B cell (primary cell): ENCODE measurements around the gene ZNF585A. TPM values are rescaled to one million over a fixed set of nuclear protein-coding genes. Genes with fewer than 3 reads are reported as not detected.

Source experiments
- ATAC-seq: fragments of 200-7000 bp; cut with Tn5 transposase; one replicate; pipeline ENCODE4 v1.10.0; 2021; ENCODE audit warnings: low read depth, mild to moderate bottlenecking, moderate number of reproducible peaks, moderate library complexity
- CTCF ChIA-PET: fragments of 350-600 bp; sonication (Branson Sonifier 250); formaldehyde crosslinking; loops from one replicate; lab custom pipeline; 2021; ENCODE audit warnings: antibody characterized with exemption, inconsistent platforms; lab: Charles Lee
- POLR2A ChIA-PET: fragments of 350-600 bp; sonication (Branson Sonifier 250); formaldehyde crosslinking; loops from one replicate; lab custom pipeline; 2021; ENCODE audit warnings: antibody characterized with exemption; lab: Charles Lee
- DNase-seq: peaks from one replicate; pipeline ENCODE4 v3.0.0; 2013
- H2AFZ ChIP-seq: 2 replicates; pipeline ENCODE4 v1.6.1; 2012; ENCODE audit warnings: mild to moderate bottlenecking, low read depth, low read length; ENCODE audit not compliant: insufficient read depth, poor library complexity, severe bottlenecking
- H3K27ac ChIP-seq, 2 donors: 1 replicate in 1 of 2; 2 replicates in 1 of 2; pipeline ENCODE4 v1.5.1; 2012 to 2013; ENCODE audit warnings: low read length in 2 of 2, mild to moderate bottlenecking in 2 of 2, moderate library complexity in 1 of 2
- H3K27me3 ChIP-seq, 4 experiments: fragments of 200-600 bp in 1 of 4; sonication (generic) in 1 of 4; replicated peaks in 1 of 4; 1 replicate in 2 of 4; 2 replicates in 2 of 4; pipeline versions ENCODE4 v1.6.1 to v1.7.0; 2013 to 2016; ENCODE audit warnings: low read length in 3 of 4, mild to moderate bottlenecking in 2 of 4, mixed read lengths in 1 of 4, moderate library complexity in 1 of 4; ENCODE audit not compliant: insufficient read depth in 4 of 4, control insufficient read depth in 3 of 4; ENCODE audit errors: control extremely low read depth in 1 of 4
- H3K36me3 ChIP-seq, 2 experiments: replicated peaks in 1 of 2; 1 replicate in 1 of 2; 2 replicates in 1 of 2; pipeline versions ENCODE4 v1.6.1 to v1.7.1; 2013; ENCODE audit warnings: low read length in 1 of 2; ENCODE audit not compliant: insufficient read depth in 2 of 2, control insufficient read depth in 1 of 2; ENCODE audit errors: control extremely low read depth in 1 of 2, extremely low read depth in 1 of 2
- H3K4me1 ChIP-seq, 2 donors: fragments of 200-600 bp in 1 of 2; sonication (generic) in 1 of 2; 1 replicate in 1 of 2; 2 replicates in 1 of 2; pipeline versions ENCODE4 v1.5.1 to v1.6.1; 2013 to 2017; ENCODE audit warnings: low read length in 2 of 2; ENCODE audit not compliant: control insufficient read depth in 2 of 2, insufficient read depth in 2 of 2
- H3K4me2 ChIP-seq: replicated peaks from 2 replicates; pipeline ENCODE3; 2012; ENCODE audit warnings: mild to moderate bottlenecking, low read depth, low read length; ENCODE audit not compliant: poor library complexity, severe bottlenecking
- H3K4me3 ChIP-seq, 5 experiments: fragments of 200-600 bp in 1 of 5; sonication (generic) in 1 of 5; 1 replicate in 3 of 5; 2 replicates in 2 of 5; pipeline versions ENCODE4 v1.5.1 to v1.7.0; 2011 to 2016; ENCODE audit warnings: low read length in 4 of 5, mild to moderate bottlenecking in 4 of 5, low read depth in 2 of 5, control low read depth in 1 of 5, moderate library complexity in 1 of 5; ENCODE audit not compliant: insufficient read depth in 1 of 5; ENCODE audit errors: control extremely low read depth in 1 of 5, extremely low read depth in 1 of 5
- H3K79me2 ChIP-seq: fragments of 200-600 bp; sonication (generic); one replicate; pipeline ENCODE4 v1.6.0; 2016; ENCODE audit warnings: low read length; ENCODE audit not compliant: control insufficient read depth, insufficient read depth
- H3K9ac ChIP-seq: fragments of 200-600 bp; sonication (generic); 2 replicates; pipeline ENCODE4 v1.6.1; 2017; ENCODE audit warnings: mild to moderate bottlenecking, low read length, moderate library complexity
- H3K9me3 ChIP-seq, 3 donors: one replicate each; pipeline versions ENCODE4 v1.6.1 to v1.7.1; 2013; ENCODE audit warnings: low read length in 2 of 3; ENCODE audit not compliant: control insufficient read depth in 2 of 3, insufficient read depth in 1 of 3; ENCODE audit errors: control extremely low read depth in 1 of 3
- H4K20me1 ChIP-seq: 2 replicates; pipeline ENCODE4 v1.6.0; 2012; ENCODE audit warnings: mild to moderate bottlenecking, low read length; ENCODE audit not compliant: insufficient read depth, control insufficient read depth, poor library complexity, severe bottlenecking
- H3K27ac Mint-ChIP-seq: one replicate; pipeline ENCODE4 v1.8.0; 2021; ENCODE audit warnings: mixed read lengths
- H3K27me3 Mint-ChIP-seq: one replicate; pipeline ENCODE4 v1.8.0; 2021; ENCODE audit warnings: mixed read lengths
- H3K4me1 Mint-ChIP-seq: one replicate; pipeline ENCODE4 v1.8.0; 2021; ENCODE audit warnings: mixed read lengths
- H3K4me3 Mint-ChIP-seq: one replicate; pipeline ENCODE4 v1.8.0; 2021; ENCODE audit warnings: mixed read lengths
- H3K9me3 Mint-ChIP-seq: one replicate; pipeline ENCODE4 v1.8.0; 2022; ENCODE audit warnings: mixed read lengths; ENCODE audit not compliant: insufficient read depth
- CTCF ChIP-seq: fragments of 200-600 bp; IDR thresholded peaks from one replicate; pipeline ENCODE4 v1.8.0; 2022; ENCODE audit warnings: antibody characterized with exemption, mild to moderate bottlenecking
- EZH2 ChIP-seq: IDR thresholded peaks from 2 replicates; pipeline ENCODE4 v1.6.1; 2012; ENCODE audit warnings: borderline replicate concordance, low read depth, mild to moderate bottlenecking, moderate library complexity, low read length; ENCODE audit not compliant: insufficient read depth, poor library complexity, severe bottlenecking
- WGBS: methylation state at CpG from one replicate; pipeline ENCODE4 v1.1.5; 2013; ENCODE audit warnings: missing lambda C conversion rate; ENCODE audit not compliant: insufficient coverage; 5-methylcytosine and 5-hydroxymethylcytosine counted together
- intact Hi-C: fragments of 100-400 bp; cut with micrococcal nuclease; formaldehyde crosslinking; loops from one replicate; pipeline ENCODE4 v1.10.0; 2022
- polyA plus RNA-seq: library from polyadenylated mRNA; depleted of rRNA; stranded (reverse); fragments of >200 nt; gene quantifications from 2 replicates; pipeline ENCODE4 v1.2.3, GENCODE V29; 2012
- total RNA-seq, 2 donors: library from RNA; stranded (reverse); fragments of 120-200 nt in 1 of 2; gene quantifications; 1 replicate in 1 of 2; 2 replicates in 1 of 2; pipeline versions ENCODE4 v1.2.3 to v1.2.4, GENCODE V29; 2013 to 2022

ZNF585A gene
- total and polyA plus RNA-seq, 2 donors (not counting 1 experiment from before 2014, with no cell fraction given) = 15.2 to 20.0 TPM

GRCh38 chr19:37221136-37221535 is 48.6 kb upstream of the ZNF585A start:
- CTCF ChIA-PET = interaction anchor here (0.7 kb wide), 1 partner anchor 98 kb away, joined by 3 read pairs; no protein-coding TSS in a partner anchor
- Histone ChIP-seq H3K79me2 (peaks cover 48% of the 10 kb centered on the region), H3K27ac (no peak overlapping the region), H3K27me3 (no peaks in the 10 kb centered on the region), H3K36me3 (peaks cover 3 to 13% of the 10 kb centered on the region in 2 experiments), H4K20me1 (peaks cover 3% of the 10 kb centered on the region), H3K4me3 (no peak overlapping the region), H3K4me1 (peaks cover 10 to 12% of the 10 kb centered on the region in 2 donors), H3K9me3 (peaks cover 0 to 26% (median 4%) of the 10 kb centered on the region in 3 donors), H3K9ac (no peak overlapping the region), H3K4me2 (no peak overlapping the region), H2AFZ (no peak overlapping the region)
- Mint-ChIP-seq H3K9me3 (no peaks in the 10 kb centered on the region), H3K4me3 (no peak overlapping the region), H3K27ac (no peak overlapping the region), H3K4me1 (peaks cover 24% of the 10 kb centered on the region), H3K27me3 (no peaks in the 10 kb centered on the region)
- POLR2A ChIA-PET = no interaction called here
- no peak for DNase-seq
- no peak for ATAC-seq
- TF ChIP-seq EZH2 (no peak), CTCF (no peak)
- intact Hi-C loops = no loop called here
- WGBS = no CpG with 5 or more reads among the region's 2 CpGs

- Histone ChIP-seq H3K27me3 (no peaks in the 10 kb centered on the region), H3K4me3 (no peak overlapping the region), H3K4me2 (no peak overlapping the region), H3K27ac (no peak overlapping the region), H3K79me2 (peaks cover 47% of the 10 kb centered on the region), H2AFZ (no peak overlapping the region), H3K9me3 (peaks cover 0 to 26% (median 4%) of the 10 kb centered on the region in 3 donors), H3K9ac (no peak overlapping the region), H4K20me1 (peaks cover 3% of the 10 kb centered on the region), H3K4me1 (peaks cover 10 to 12% of the 10 kb centered on the region in 2 donors), H3K36me3 (peaks cover 3 to 8% of the 10 kb centered on the region in 2 experiments)
- no peak overlapping the region for H3K27ac Mint-ChIP-seq
- TF ChIP-seq CTCF (no peak), EZH2 (no peak)
- WGBS = no CpG with 5 or more reads among the region's 3 CpGs
- ATAC-seq = no peak
- POLR2A ChIA-PET = no interaction called here
- CTCF ChIA-PET = no interaction called here
- no peaks in the 10 kb centered on the region for H3K9me3 Mint-ChIP-seq
- no peak overlapping the region for H3K4me3 Mint-ChIP-seq
- DNase-seq = no peak
- peaks cover 24% of the 10 kb centered on the region for H3K4me1 Mint-ChIP-seq
- no peaks in the 10 kb centered on the region for H3K27me3 Mint-ChIP-seq
- intact Hi-C loops = no loop called here
These were observed 47.9 kb upstream of the ZNF585A start for GRCh38 chr19:37220383-37220782.
